Suprapubic skin (tissue), 4 donors: Measurements from ENCODE around the gene MAST2. TPM values are rescaled to one million over a fixed set of nuclear protein-coding genes. Genes with fewer than 3 reads are reported as not detected.
"Not testable (repeated sequence)": the region's sequence is repeated elsewhere in the genome, so short reads cannot be mapped to it uniquely, and the experiment has no call there.

ENCODE experiments used
- DNase-seq, 2 donors: peaks; one replicate each; pipeline ENCODE4 v3.0.0-alpha.2; 2019; ENCODE audit warnings: low spot score in 2 of 2
- H3K27ac ChIP-seq: fragments of 200-600 bp; sonication (generic); one replicate; pipeline ENCODE4 v1.5.1; 2019
- H3K27me3 ChIP-seq: fragments of 200-600 bp; sonication (generic); one replicate; pipeline ENCODE4 v1.5.1; 2019
- H3K36me3 ChIP-seq: fragments of 200-600 bp; sonication (generic); one replicate; pipeline ENCODE4 v1.5.1; 2019
- H3K4me1 ChIP-seq: fragments of 200-600 bp; sonication (generic); one replicate; pipeline ENCODE4 v1.5.1; 2019
- H3K4me3 ChIP-seq: fragments of 200-600 bp; sonication (generic); one replicate; pipeline ENCODE4 v1.5.1; 2019; ENCODE audit warnings: mild to moderate bottlenecking
- H3K9me3 ChIP-seq: fragments of 200-600 bp; sonication (generic); one replicate; pipeline ENCODE4 v1.5.1; 2019
- EP300 ChIP-seq: sonication (generic); formaldehyde crosslinking; IDR thresholded peaks from one replicate; pipeline ENCODE4 v1.6.1; 2017; ENCODE audit warnings: antibody characterized with exemption
- POLR2A ChIP-seq, 2 donors: fragments of 450-650 bp; IDR thresholded peaks; one replicate each; pipeline ENCODE4 v1.6.1; 2017; ENCODE audit warnings: antibody characterized with exemption in 2 of 2, mild to moderate bottlenecking in 2 of 2, moderate library complexity in 2 of 2
- POLR2AphosphoS5 ChIP-seq, 3 donors: sonication (generic); formaldehyde crosslinking; IDR thresholded peaks; one replicate each; pipeline ENCODE4 v1.6.1; 2017; ENCODE audit warnings: antibody characterized with exemption in 3 of 3
- WGBS: methylation state at CpG from one replicate; pipeline ENCODE4 v1.1.5; 2018; 5-methylcytosine and 5-hydroxymethylcytosine counted together
- total RNA-seq, 4 donors: library from RNA; depleted of rRNA; stranded (reverse); fragments of >200 nt; gene quantifications; one replicate each; pipeline ENCODE4 v1.1.0, GENCODE V29; 2016
- TF ChIP-seq, protein P1 (sequence below), 2 donors: fragments of 200-600 bp in 1 of 2; fragments of 450-650 bp in 1 of 2; sonication (generic) in 1 of 2; IDR thresholded peaks; one replicate each; pipeline ENCODE4 v1.5.1; 2016 to 2019; ENCODE audit warnings: antibody characterized with exemption in 2 of 2, mild to moderate bottlenecking in 1 of 2, moderate library complexity in 1 of 2

MAST2 gene
- total RNA-seq, 4 donors from 2014 or later = 15.4 to 21.6 (median 20.1) TPM

DNA sequence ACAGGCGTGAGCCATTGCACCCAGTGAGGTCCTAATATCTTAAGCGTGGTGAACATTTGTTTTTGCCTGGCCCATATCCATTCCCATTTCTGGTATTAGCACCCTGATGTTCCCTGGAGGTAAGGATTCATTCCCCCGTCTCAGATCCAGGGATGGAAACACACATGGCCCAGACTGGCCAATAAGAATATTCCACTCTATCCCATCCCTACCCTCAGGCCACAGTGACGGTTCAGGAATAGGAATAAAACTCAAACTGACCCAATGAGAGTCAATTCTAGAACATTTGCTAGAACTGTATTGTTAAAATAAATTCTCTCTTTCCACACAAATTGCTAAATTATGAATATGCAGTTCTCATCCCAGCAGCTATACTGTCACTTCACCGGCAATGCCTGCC lies 252.9 kb downstream of the MAST2 start:
- Histone ChIP-seq H3K9me3 (no peaks in the 10 kb centered on the region), H3K36me3 (peaks cover 9% of the 10 kb centered on the region), H3K27me3 (no peaks in the 10 kb centered on the region), H3K27ac (no peak overlapping the region), H3K4me3 (no peak overlapping the region), H3K4me1 (no peaks in the 10 kb centered on the region)
- WGBS = 97% methylated on average over 5 of the region's 5 CpGs
- DNase-seq = no peak
- TF ChIP-seq, protein P1, sequence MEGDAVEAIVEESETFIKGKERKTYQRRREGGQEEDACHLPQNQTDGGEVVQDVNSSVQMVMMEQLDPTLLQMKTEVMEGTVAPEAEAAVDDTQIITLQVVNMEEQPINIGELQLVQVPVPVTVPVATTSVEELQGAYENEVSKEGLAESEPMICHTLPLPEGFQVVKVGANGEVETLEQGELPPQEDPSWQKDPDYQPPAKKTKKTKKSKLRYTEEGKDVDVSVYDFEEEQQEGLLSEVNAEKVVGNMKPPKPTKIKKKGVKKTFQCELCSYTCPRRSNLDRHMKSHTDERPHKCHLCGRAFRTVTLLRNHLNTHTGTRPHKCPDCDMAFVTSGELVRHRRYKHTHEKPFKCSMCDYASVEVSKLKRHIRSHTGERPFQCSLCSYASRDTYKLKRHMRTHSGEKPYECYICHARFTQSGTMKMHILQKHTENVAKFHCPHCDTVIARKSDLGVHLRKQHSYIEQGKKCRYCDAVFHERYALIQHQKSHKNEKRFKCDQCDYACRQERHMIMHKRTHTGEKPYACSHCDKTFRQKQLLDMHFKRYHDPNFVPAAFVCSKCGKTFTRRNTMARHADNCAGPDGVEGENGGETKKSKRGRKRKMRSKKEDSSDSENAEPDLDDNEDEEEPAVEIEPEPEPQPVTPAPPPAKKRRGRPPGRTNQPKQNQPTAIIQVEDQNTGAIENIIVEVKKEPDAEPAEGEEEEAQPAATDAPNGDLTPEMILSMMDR (IDR thresholded peaks at IDR 0.05) = no peak
- TF ChIP-seq POLR2AphosphoS5 (IDR thresholded peaks at IDR 0.05) = no peak
- TF ChIP-seq POLR2A (IDR thresholded peaks at IDR 0.05) = no peak
- TF ChIP-seq EP300 = no peak

DNA sequence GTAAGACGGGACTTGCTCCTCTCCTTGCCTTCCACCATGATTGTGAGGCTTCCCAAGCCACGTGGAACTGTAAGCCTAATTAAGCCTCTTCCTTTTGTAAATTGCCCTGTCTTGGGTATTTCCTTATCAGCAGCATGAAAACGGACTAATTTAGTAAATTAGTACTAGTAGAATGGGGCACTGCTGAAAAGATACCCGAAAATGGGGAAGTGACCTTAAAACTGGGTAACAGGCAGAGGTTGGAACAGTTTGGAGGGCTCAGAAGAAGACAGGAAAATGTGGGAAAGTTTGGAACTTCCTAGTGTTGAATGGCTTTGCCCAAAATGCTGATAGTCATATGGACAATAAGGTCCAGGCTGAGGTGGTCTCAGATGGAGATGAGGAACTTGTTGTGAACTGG lies 253.8 kb downstream of the MAST2 start:
- not testable (repeated sequence) for H3K27ac ChIP-seq, H3K27me3 ChIP-seq, DNase-seq, H3K4me1 ChIP-seq, H3K9me3 ChIP-seq, H3K4me3 ChIP-seq
- WGBS = 91% methylated on average over 4 of the region's 4 CpGs
- peaks cover 13% of the 10 kb centered on the region for H3K36me3 ChIP-seq

DNA sequence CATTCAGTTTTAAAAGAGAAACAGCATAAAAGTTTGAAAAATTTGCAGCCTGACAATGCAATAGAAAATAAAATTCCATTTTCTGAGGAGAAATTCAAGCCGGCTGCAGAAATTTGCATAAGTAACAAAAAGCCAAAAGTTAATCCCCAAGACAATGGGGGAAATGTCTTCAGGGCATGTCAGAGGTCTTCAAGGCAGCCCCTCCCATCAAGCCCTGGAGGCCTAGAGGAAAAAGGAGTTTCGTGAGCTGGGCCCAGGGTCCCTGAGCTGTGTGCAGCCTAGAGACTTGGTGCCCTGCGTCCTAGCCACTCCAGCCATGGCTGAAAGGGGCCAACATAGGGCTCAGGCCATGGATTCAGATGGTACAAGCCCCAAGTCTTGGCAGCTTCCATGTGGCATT lies 254.4 kb downstream of the MAST2 start:
- no peaks in the 10 kb centered on the region for H3K9me3 ChIP-seq
- H3K27me3 ChIP-seq = no peaks in the 10 kb centered on the region
- no peak overlapping the region for H3K27ac ChIP-seq
- no peak overlapping the region for H3K4me3 ChIP-seq
- DNase-seq = no peak
- 95% methylated on average over 3 of the region's 3 CpGs for whole genome bisulfite sequencing
- H3K36me3 ChIP-seq = peaks cover 13% of the 10 kb centered on the region
- TF ChIP-seq, protein P1 (IDR thresholded peaks at IDR 0.05) = no peak
- TF ChIP-seq POLR2AphosphoS5 (IDR thresholded peaks at IDR 0.05) = no peak
- TF ChIP-seq EP300 = no peak
- no peak for TF ChIP-seq POLR2A (IDR thresholded peaks at IDR 0.05)
- H3K4me1 ChIP-seq = no peaks in the 10 kb centered on the region

DNA sequence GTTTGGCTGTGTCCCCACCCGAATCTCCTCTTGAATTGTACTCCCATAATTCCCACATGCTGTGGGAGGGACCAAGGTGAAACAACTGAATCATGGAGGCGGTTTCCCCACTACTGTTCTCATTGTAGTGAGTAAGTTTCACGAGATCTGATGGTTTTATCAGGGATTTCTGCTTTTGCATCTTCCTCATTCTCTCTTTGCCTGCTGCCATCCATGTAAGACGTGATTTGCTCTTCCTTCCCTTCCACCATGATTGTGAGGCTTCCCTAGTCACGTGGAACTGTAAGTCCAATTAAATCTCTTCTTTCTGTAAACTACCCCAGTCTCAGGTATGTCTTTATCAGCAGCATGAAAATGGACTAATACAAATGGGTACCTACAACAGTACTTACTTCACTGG lies 255.5 kb downstream of the MAST2 start:
- Histone ChIP-seq H3K27me3 (no peaks in the 10 kb centered on the region), H3K9me3 (no peaks in the 10 kb centered on the region), H3K27ac (no peak overlapping the region), H3K4me1 (no peaks in the 10 kb centered on the region), H3K36me3 (peaks cover 13% of the 10 kb centered on the region), H3K4me3 (no peak overlapping the region)
- TF ChIP-seq POLR2A (IDR thresholded peaks at IDR 0.05) = no peak
- TF ChIP-seq, protein P1 (IDR thresholded peaks at IDR 0.05) = no peak
- no peak for TF ChIP-seq POLR2AphosphoS5 (IDR thresholded peaks at IDR 0.05)
- no peak for TF ChIP-seq EP300
- no peak for DNase-seq
- WGBS = 93% methylated on average over 5 of the region's 5 CpGs

DNA sequence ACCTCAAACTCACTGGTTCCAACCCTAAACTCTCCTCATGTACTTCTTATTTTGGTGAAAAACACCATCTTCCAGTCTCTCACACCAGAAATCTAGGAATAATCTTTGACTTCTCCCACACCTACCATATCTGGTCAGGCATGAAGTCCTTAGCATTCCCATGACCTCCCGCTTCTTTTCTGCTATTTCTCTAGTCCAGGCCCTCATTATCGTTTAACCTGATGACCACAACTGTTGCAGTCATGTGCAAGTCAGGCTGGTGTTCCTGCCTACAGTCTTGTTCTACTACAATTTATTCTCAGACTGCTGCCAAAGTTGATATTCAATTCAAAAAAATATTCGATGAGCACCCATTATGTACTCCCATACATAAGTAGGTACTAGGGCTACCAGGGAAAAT lies 257.7 kb downstream of the MAST2 start:
- DNase-seq = no peak
- TF ChIP-seq EP300 (no peak), POLR2AphosphoS5 (IDR thresholded peaks at IDR 0.05) (no peak), POLR2A (IDR thresholded peaks at IDR 0.05) (no peak)
- TF ChIP-seq, protein P1 (IDR thresholded peaks at IDR 0.05) = no peak
- H3K27me3 ChIP-seq = no peaks in the 10 kb centered on the region
- WGBS = 76% methylated on average over 3 of the region's 3 CpGs
- H3K27ac ChIP-seq = no peak overlapping the region
- no peak overlapping the region for H3K4me3 ChIP-seq
- H3K9me3 ChIP-seq = no peaks in the 10 kb centered on the region
- peaks cover 3% of the 10 kb centered on the region for H3K4me1 ChIP-seq
- H3K36me3 ChIP-seq = peaks cover 13% of the 10 kb centered on the region

DNA sequence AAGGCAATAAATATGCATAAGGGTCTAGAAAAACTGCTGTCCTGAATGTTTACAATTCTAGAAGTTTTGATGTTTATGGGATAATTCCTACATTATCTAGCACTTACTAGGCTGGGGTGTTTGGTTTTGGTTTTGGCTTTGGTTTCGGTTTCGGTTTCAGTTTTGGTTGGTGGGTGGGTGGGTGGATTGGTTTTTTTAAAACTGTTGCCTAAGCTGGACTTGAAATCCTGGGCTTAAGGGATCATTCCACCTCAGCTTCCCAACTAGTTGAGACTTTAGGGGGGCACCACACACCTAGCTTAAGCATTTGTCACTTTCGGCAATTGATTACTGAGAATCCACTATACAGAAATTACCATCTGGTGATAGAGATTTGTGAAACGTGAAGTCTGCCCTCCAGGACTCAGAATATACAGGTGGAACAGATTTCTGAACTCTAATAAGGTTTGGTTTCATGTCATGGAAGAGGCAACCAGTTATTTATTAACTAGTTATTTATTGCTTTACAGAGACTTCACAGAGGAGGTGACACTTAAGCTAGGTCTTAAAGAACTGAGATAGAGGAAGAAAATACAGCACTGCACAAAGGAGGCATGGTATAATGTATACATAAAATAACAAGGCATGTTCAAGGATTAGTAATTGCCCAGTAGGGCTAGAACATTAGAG lies 259.4 kb downstream of the MAST2 start:
- peaks cover 3% of the 10 kb centered on the region for H3K4me1 ChIP-seq
- H3K27ac ChIP-seq = no peak overlapping the region
- TF ChIP-seq EP300 = no peak
- no peak for TF ChIP-seq POLR2A (IDR thresholded peaks at IDR 0.05)
- TF ChIP-seq POLR2AphosphoS5 (IDR thresholded peaks at IDR 0.05) = no peak
- TF ChIP-seq, protein P1 (IDR thresholded peaks at IDR 0.05) = no peak
- no peaks in the 10 kb centered on the region for H3K27me3 ChIP-seq
- H3K9me3 ChIP-seq = no peaks in the 10 kb centered on the region
- no peak overlapping the region for H3K4me3 ChIP-seq
- H3K36me3 ChIP-seq = peaks cover 13% of the 10 kb centered on the region
- no peak for DNase-seq
- WGBS = 87% methylated on average over 4 of the region's 4 CpGs
